K562 (cell line): ENCODE results near the gene INPP4B.

Experiments
- ATF7 ChIP-seq: fragments of 450-650 bp; IDR thresholded peaks from 2 replicates; pipeline ENCODE4 v1.7.1; 2014; ENCODE audit warnings: mild to moderate bottlenecking, moderate library complexity
- CTCF ChIP-seq, 3 experiments: IDR thresholded peaks in 2 of 3; conservative IDR thresholded peaks in 1 of 3; 2 replicates each; pipeline ENCODE4 v1.5.1; 2011 to 2012; ENCODE audit warnings: low read length in 3 of 3, mild to moderate bottlenecking in 3 of 3, control low read depth in 2 of 3, improper control_type of control experiment in 1 of 3, inconsistent platforms in 1 of 3, low read depth in 1 of 3, mixed read lengths in 1 of 3, moderate library complexity in 1 of 3; ENCODE audit not compliant: insufficient read depth in 2 of 3
- CXXC5 ChIP-seq: fragments of 250-450 bp; sonication (Bioruptor Pico); IDR thresholded peaks from 2 replicates; pipeline ENCODE4 v1.8.0; 2022; ENCODE audit warnings: inconsistent platforms, mild to moderate bottlenecking, moderate library complexity
- HMGN3 ChIP-seq: IDR thresholded peaks from 2 replicates; pipeline ENCODE4 v1.6.1; 2011; ENCODE audit warnings: borderline replicate concordance, low read depth, mild to moderate bottlenecking, mixed read lengths, low read length; ENCODE audit not compliant: insufficient read length; ENCODE audit errors: extremely low read depth
- NFYB ChIP-seq: IDR thresholded peaks from 2 replicates; pipeline ENCODE4 v1.6.1; 2011; ENCODE audit warnings: mild to moderate bottlenecking, moderate library complexity; ENCODE audit not compliant: insufficient read length; ENCODE audit errors: extremely low read depth
- PHF8 ChIP-seq: fragments of 200-600 bp; sonication (generic); IDR thresholded peaks from 2 replicates; pipeline ENCODE4 v1.6.1; 2012; ENCODE audit warnings: mixed run types, mild to moderate bottlenecking, inconsistent platforms, low read length, moderate library complexity, borderline replicate concordance
- PRPF4 ChIP-seq: fragments of 200-400 bp; formaldehyde crosslinking; IDR thresholded peaks from one replicate; pipeline ENCODE4 v1.6.1; 2017; ENCODE audit warnings: low read length, low read depth, mild to moderate bottlenecking; ENCODE audit not compliant: insufficient read depth, poor library complexity, severe bottlenecking
- STAT5A ChIP-seq: IDR thresholded peaks from 2 replicates; pipeline ENCODE4 v1.6.1; 2012; ENCODE audit warnings: low read length, inconsistent platforms, borderline replicate concordance
- TCFL5 ChIP-seq: fragments of 250-450 bp; sonication (Bioruptor Pico); conservative IDR thresholded peaks from 2 replicates; pipeline ENCODE4 v1.6.1; 2021; ENCODE audit warnings: mild to moderate bottlenecking, moderate library complexity, matching md5 sums
- ZNF24 ChIP-seq: fragments of 450-650 bp; IDR thresholded peaks from 2 replicates; pipeline ENCODE4 v1.6.1; 2016

- TF ChIP-seq ATF7, result no peak
- TF ChIP-seq NFYB, result no peak
- TF ChIP-seq HMGN3, result no peak
- no peak for TF ChIP-seq TCFL5
- TF ChIP-seq CXXC5, result no peak
- TF ChIP-seq ZNF24, result no peak
- TF ChIP-seq PRPF4, result no peak
- TF ChIP-seq CTCF (IDR thresholded peaks at IDR 0.05 in 2 of 3, conservative IDR thresholded peaks at IDR 0.05 in 1 of 3; ENCODE audit: insufficient read depth in 2 of 3, low read depth in 1 of 3, low read length in 3 of 3), result no peak
- TF ChIP-seq STAT5A, result no peak
- no peak for TF ChIP-seq PHF8
Measured at GRCh38 chr4:142350871-142351270, 495.2 kb downstream of the INPP4B start.
